Neural cell (in vitro differentiated cells): Measurements from ENCODE around the gene GNL2. TPM values are rescaled to one million over a fixed set of nuclear protein-coding genes. Genes with fewer than 3 reads are reported as not detected.

Experiments
- polyA plus RNA-seq: library from polyadenylated mRNA; depleted of rRNA; stranded (reverse); fragments of >200 nt; gene quantifications from 2 replicates; pipeline ENCODE4 v1.2.3, GENCODE V29; 2014
- small RNA-seq, 3 experiments: library from RNA; depleted of rRNA; stranded (forward); fragments of <200 nt; gene quantifications; one replicate each; pipeline ENCODE3, GENCODE V24; 2012

Gene GNL2
- polyA plus RNA-seq, 1 donor from 2014 or later, result 31.7 TPM

Small RNA genes lying within 50 kb of the gene (small RNA-seq; reads per million reads assigned to genes)
- gene AL034379.1, result 0 to 0.08 (median 0) reads per million in 3 experiments

Other genes starting within 250 kb of the GNL2 start
- 0.20 TPM in 1 of 2 replicates, not detected in the other for gene ZC3H12A, start 121.4 kb downstream of the GNL2 start, polyA plus RNA-seq
- gene MEAF6, start 81.2 kb downstream of the GNL2 start, polyA plus RNA-seq, result 333 and 351 TPM in 2 replicates
- 9.5 and 15.7 TPM in 2 replicates for gene SNIP1, start 41.6 kb downstream of the GNL2 start, polyA plus RNA-seq
- 33.5 and 35.0 TPM in 2 replicates for gene DNALI1, start 39.0 kb downstream of the GNL2 start, polyA plus RNA-seq
- 0.14 TPM in 1 of 2 replicates, not detected in the other for gene RSPO1, start 39.0 kb upstream of the GNL2 start, polyA plus RNA-seq
- gene CDCA8, start 96.6 kb upstream of the GNL2 start, polyA plus RNA-seq, result 0.72 and 1.0 TPM in 2 replicates
- gene EPHA10, start 169.2 kb upstream of the GNL2 start, polyA plus RNA-seq, result 34.7 and 39.4 TPM in 2 replicates
- gene MANEAL, start 197.9 kb upstream of the GNL2 start, polyA plus RNA-seq, result 37.0 and 46.7 TPM in 2 replicates
- gene C1orf122, start 211.9 kb upstream of the GNL2 start, polyA plus RNA-seq, result 133 and 143 TPM in 2 replicates
- 27.6 and 34.1 TPM in 2 replicates for gene YRDC, start 212.3 kb upstream of the GNL2 start, polyA plus RNA-seq